Esophagus muscularis mucosa (tissue), 4 donors: Measurements from ENCODE around the gene RESF1. TPM values are rescaled to one million over a fixed set of nuclear protein-coding genes. Genes with fewer than 3 reads are reported as not detected.
A peak's percentile ranks its signal among the peaks of the same experiment; 100 is the strongest.

ENCODE experiments used
- DNase-seq: peaks from one replicate; pipeline ENCODE4 v3.0.0-alpha.2; 2017; ENCODE audit errors: extremely low spot score
- H3K27ac ChIP-seq, 4 donors: fragments of 200-600 bp; sonication (generic); replicated peaks in 1 of 4; 1 replicate in 3 of 4; 2 replicates in 1 of 4; pipeline ENCODE4 v1.5.1; 2016 to 2019; ENCODE audit warnings: mild to moderate bottlenecking in 1 of 4
- H3K27me3 ChIP-seq, 4 donors: fragments of 200-600 bp; sonication (generic); one replicate each; pipeline versions ENCODE4 v1.5.1 to v1.6.0; 2016 to 2019
- H3K36me3 ChIP-seq, 4 donors: fragments of 200-600 bp; sonication (generic); one replicate each; pipeline ENCODE4 v1.5.1; 2016 to 2019
- H3K4me1 ChIP-seq, 4 donors: fragments of 200-600 bp; sonication (generic); one replicate each; pipeline ENCODE4 v1.5.1; 2016 to 2019
- H3K4me3 ChIP-seq, 4 donors: fragments of 200-600 bp; sonication (generic); 1 replicate in 2 of 4; 2 replicates in 2 of 4; pipeline ENCODE4 v1.5.1; 2016 to 2019; ENCODE audit warnings: mild to moderate bottlenecking in 4 of 4, moderate library complexity in 1 of 4
- H3K9me3 ChIP-seq, 4 donors: fragments of 200-600 bp; sonication (generic); 1 replicate in 3 of 4; 2 replicates in 1 of 4; pipeline ENCODE4 v1.5.1; 2016 to 2019
- EP300 ChIP-seq: sonication (generic); formaldehyde crosslinking; IDR thresholded peaks from one replicate; pipeline ENCODE4 v1.6.1; 2017; ENCODE audit warnings: antibody characterized with exemption
- POLR2A ChIP-seq: fragments of 450-650 bp; IDR thresholded peaks from one replicate; pipeline ENCODE4 v1.6.1; 2017; ENCODE audit warnings: antibody characterized with exemption, moderate library complexity, mild to moderate bottlenecking, low read depth
- POLR2AphosphoS5 ChIP-seq, 2 donors: sonication (generic); formaldehyde crosslinking; IDR thresholded peaks; one replicate each; pipeline ENCODE4 v1.6.1; 2017; ENCODE audit warnings: antibody characterized with exemption in 2 of 2
- WGBS: methylation state at CpG from one replicate; pipeline ENCODE4 v1.1.5; 2018; 5-methylcytosine and 5-hydroxymethylcytosine counted together
- intact Hi-C: fragments of 100-400 bp; cut with DNase I; formaldehyde crosslinking; loops from one replicate; pipeline ENCODE4 v1.15.1; 2023
- total RNA-seq, 4 donors: library from RNA; depleted of rRNA; stranded (reverse); fragments of >200 nt; gene quantifications; one replicate each; pipeline versions ENCODE4 v1.1.0 to v1.2.1, GENCODE V29; 2016
- TF ChIP-seq, protein P1 (sequence below), 3 experiments: fragments of 200-600 bp in 2 of 3; fragments of 450-650 bp in 1 of 3; sonication (generic) in 2 of 3; IDR thresholded peaks; one replicate each; pipeline ENCODE4 v1.5.1; 2017 to 2019; ENCODE audit warnings: antibody characterized with exemption in 3 of 3, mild to moderate bottlenecking in 2 of 3, moderate library complexity in 1 of 3

RESF1 gene, protein sequence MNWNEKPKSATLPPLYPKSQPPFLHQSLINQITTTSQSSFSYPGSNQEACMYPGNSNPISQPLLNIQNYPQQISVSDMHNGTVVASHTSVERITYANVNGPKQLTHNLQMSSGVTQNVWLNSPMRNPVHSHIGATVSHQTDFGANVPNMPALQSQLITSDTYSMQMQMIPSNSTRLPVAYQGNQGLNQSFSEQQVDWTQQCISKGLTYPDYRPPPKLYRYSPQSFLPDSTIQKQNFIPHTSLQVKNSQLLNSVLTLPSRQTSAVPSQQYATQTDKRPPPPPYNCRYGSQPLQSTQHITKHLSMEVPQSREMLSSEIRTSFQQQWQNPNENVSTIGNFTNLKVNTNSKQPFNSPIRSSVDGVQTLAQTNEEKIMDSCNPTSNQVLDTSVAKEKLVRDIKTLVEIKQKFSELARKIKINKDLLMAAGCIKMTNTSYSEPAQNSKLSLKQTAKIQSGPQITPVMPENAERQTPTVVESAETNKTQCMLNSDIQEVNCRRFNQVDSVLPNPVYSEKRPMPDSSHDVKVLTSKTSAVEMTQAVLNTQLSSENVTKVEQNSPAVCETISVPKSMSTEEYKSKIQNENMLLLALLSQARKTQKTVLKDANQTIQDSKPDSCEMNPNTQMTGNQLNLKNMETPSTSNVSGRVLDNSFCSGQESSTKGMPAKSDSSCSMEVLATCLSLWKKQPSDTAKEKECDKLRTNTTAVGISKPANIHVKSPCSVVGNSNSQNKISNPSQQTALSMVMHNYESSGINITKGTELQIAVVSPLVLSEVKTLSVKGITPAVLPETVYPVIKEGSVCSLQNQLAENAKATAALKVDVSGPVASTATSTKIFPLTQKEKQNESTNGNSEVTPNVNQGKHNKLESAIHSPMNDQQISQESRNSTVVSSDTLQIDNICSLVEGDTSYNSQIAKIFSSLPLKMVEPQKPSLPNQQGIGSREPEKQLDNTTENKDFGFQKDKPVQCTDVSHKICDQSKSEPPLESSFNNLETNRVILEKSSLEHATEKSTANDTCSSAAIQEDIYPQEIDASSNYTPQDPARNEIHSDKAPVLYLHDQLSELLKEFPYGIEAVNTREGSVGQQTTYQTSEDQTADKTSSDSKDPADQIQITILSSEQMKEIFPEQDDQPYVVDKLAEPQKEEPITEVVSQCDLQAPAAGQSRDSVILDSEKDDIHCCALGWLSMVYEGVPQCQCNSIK (N-terminal part only)
- total RNA-seq = 10 to 100 TPM; 28.3 to 36.2 (median 32.8) TPM

DNA sequence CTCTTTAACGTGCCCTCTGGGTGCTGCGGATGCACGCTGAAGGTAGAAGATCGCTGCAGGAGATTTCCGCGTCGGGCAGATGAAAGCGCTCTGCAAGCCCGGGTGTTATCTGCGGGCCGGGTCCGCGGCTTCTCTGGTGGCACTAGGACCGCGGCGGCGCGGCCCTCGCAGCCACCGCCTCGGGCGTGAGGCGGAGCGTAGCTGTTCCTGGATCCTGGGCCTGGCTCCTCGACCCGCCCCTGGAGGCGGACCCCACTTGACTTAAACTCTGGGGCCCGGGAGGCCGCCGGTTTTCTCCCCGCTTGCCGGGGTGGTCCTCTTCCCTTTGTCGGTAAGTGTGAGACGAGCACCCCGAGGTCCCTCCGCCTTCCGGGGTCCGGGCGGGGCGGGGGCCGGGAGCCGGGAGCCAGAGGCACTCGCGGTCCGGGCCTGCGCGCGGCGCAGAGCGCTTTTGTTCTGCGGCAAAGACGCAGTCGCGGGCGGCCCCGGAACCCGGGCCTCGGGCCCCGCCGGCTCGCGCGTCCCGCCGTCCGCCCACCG is at the start of gene RESF1:
Gene RESF1 (plus strand): TSS at position 255 of the 540 bp plus-strand sequence. CDS start 21,541 bp downstream, outside the sequence.
- peaks cover 29 to 45% (median 40%) of the 10 kb centered on the region in 4 donors for H3K4me1 ChIP-seq
- WGBS = under 1% methylated on average over 35 of the region's 67 CpGs
- peak within 1 kb of the TSS; percentile 87 to 97 (median 92) for H3K27ac ChIP-seq
- TF ChIP-seq POLR2AphosphoS5 (IDR thresholded peaks at IDR 0.05) (peak; percentile 82 to 86), POLR2A (peak; percentile 57), EP300 (no peak)
- TF ChIP-seq, protein P1, sequence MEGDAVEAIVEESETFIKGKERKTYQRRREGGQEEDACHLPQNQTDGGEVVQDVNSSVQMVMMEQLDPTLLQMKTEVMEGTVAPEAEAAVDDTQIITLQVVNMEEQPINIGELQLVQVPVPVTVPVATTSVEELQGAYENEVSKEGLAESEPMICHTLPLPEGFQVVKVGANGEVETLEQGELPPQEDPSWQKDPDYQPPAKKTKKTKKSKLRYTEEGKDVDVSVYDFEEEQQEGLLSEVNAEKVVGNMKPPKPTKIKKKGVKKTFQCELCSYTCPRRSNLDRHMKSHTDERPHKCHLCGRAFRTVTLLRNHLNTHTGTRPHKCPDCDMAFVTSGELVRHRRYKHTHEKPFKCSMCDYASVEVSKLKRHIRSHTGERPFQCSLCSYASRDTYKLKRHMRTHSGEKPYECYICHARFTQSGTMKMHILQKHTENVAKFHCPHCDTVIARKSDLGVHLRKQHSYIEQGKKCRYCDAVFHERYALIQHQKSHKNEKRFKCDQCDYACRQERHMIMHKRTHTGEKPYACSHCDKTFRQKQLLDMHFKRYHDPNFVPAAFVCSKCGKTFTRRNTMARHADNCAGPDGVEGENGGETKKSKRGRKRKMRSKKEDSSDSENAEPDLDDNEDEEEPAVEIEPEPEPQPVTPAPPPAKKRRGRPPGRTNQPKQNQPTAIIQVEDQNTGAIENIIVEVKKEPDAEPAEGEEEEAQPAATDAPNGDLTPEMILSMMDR (IDR thresholded peaks at IDR 0.05) = no peak
- intact Hi-C loops = loop anchor here (5.0 kb wide), 1 partner anchor 232 kb away; the partner anchor contains the start of gene AMN1
- no peaks in the 10 kb centered on the region for H3K27me3 ChIP-seq
- H3K4me3 ChIP-seq = peak within 1 kb of the TSS; percentile 67 to 93 (median 80)
- peak; percentile 95 for DNase-seq
- no peaks in the 10 kb centered on the region for H3K9me3 ChIP-seq
- H3K36me3 ChIP-seq = peaks cover 0 to 25% (median 12%) of the 10 kb centered on the region in 4 donors

DNA sequence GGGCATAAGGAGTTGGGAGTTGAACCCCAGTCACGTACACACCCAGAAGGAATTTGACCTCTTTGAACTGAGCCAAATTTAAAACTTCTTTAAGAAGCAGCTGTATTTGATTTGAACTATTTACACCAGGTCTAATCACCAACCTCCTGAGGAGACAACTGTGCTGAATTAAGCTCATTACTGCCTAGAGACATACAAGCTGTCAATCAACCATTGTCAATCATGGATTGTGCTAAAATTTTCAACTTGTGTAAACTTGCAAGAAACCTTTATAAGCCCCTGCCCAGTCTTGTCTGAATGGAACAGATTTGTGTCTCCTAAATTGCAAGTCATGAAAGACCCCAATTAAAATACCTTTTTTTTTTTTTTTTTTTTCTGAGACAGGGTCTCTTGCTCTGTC is 44.3 kb upstream of the RESF1 start:
- no peaks in the 10 kb centered on the region for H3K36me3 ChIP-seq
- H3K27me3 ChIP-seq = no peaks in the 10 kb centered on the region
- TF ChIP-seq POLR2A = no peak
- TF ChIP-seq EP300 = no peak
- TF ChIP-seq, protein P1 (IDR thresholded peaks at IDR 0.05) = no peak
- no peak for TF ChIP-seq POLR2AphosphoS5 (IDR thresholded peaks at IDR 0.05)
- peaks cover 0 to 13% (median 4%) of the 10 kb centered on the region in 4 donors for H3K9me3 ChIP-seq
- 20% methylated on average over 1 of the region's 1 CpG for WGBS
- intact Hi-C loops = no loop called here
- no peak overlapping the region for H3K27ac ChIP-seq
- no peak overlapping the region for H3K4me3 ChIP-seq
- no peak for DNase-seq
- H3K4me1 ChIP-seq = no peaks in the 10 kb centered on the region

DNA sequence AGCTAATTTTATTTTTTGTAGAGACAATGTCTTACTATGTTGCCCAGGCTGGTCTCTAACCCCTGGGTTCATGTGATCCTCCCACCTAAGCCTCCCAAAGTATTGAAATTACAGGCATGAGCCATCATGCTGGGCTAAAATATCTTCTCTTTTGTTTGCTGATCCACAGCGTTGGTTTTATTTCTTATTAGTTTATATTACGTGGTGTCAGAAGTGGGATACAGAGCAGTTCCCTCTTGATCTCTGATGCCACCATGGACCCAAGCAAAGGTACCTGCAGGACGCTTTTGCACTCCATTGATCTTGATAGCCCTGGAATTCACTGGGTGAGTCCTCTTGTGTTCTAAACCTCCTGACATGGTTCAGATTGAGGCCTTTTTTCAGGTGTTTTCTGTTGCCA is 43.8 kb upstream of the RESF1 start:
- Histone ChIP-seq H3K4me3 (no peak overlapping the region), H3K36me3 (no peaks in the 10 kb centered on the region), H3K9me3 (peaks cover 0 to 13% (median 4%) of the 10 kb centered on the region in 4 donors), H3K27me3 (no peaks in the 10 kb centered on the region), H3K4me1 (no peaks in the 10 kb centered on the region), H3K27ac (no peak overlapping the region)
- WGBS = 92% methylated on average over 3 of the region's 3 CpGs
- intact Hi-C loops = no loop called here
- TF ChIP-seq EP300 (no peak), POLR2A (no peak), POLR2AphosphoS5 (IDR thresholded peaks at IDR 0.05) (no peak)
- TF ChIP-seq, protein P1 (IDR thresholded peaks at IDR 0.05) = no peak
- no peak for DNase-seq

DNA sequence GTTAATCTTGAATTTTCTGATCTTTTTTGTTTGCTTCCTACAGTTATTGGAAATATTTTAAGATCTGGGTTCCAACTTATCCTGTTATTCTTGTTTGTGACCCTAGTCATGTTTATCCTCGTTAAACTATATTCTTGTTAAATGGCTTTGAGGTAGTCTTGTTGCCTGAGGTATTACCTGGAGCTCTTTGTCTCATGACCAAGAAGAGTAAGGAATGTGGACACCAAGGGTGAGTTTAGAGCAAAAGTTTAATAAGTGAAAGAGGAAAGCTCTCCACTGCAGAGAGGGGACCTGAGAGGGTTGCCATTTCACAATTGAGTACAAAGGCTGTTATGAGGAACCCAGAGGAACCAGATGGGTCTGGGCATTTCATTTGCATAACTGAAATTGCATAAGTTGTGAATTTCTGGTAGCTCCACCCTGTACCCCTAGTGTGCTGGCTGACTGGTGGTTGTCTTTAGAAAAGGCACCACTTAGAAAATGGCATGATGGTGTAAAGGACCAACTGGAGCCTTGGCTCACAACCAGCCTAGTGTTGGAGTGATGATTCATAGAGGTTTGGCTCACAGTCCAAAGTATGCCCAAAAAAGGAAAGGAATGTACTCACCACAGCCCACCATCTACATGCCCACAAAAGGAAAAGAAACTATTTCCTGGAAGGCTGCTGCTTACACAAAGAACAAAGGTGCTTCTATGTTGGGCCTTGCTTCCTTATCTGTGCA is 36.7 kb upstream of the RESF1 start:
- H3K9me3 ChIP-seq = peaks cover 0 to 24% (median 17%) of the 10 kb centered on the region in 4 donors
- H3K4me3 ChIP-seq = no peak overlapping the region
- no peaks in the 10 kb centered on the region for H3K36me3 ChIP-seq
- TF ChIP-seq, protein P1 (IDR thresholded peaks at IDR 0.05) = no peak
- no peak for TF ChIP-seq EP300
- no peak for TF ChIP-seq POLR2A
- TF ChIP-seq POLR2AphosphoS5 (IDR thresholded peaks at IDR 0.05) = no peak
- intact Hi-C loops = no loop called here
- H3K4me1 ChIP-seq = no peaks in the 10 kb centered on the region
- DNase-seq = no peak
- H3K27me3 ChIP-seq = no peaks in the 10 kb centered on the region
- no peak overlapping the region for H3K27ac ChIP-seq
- WGBS = 82% methylated on average over 1 of the region's 1 CpG
